H1 (cell line): ENCODE measurements around the gene KCNK3. TPM values are rescaled to one million over a fixed set of nuclear protein-coding genes. Genes with fewer than 3 reads are reported as not detected.

ENCODE experiments used
- CHD7 ChIP-seq: fragments of 300-600 bp; sonication (generic); IDR thresholded peaks from 2 replicates; pipeline ENCODE4 v1.7.1; 2012; ENCODE audit warnings: low read length, moderate library complexity, mild to moderate bottlenecking, inconsistent platforms; ENCODE audit not compliant: insufficient replicate concordance
- polyA plus RNA-seq, 7 experiments: library from polyadenylated mRNA; depleted of rRNA in 3 of 7; stranded (reverse) in 5 of 7; unstranded in 2 of 7; fragments of >200 nt in 5 of 7; fragments of 200-250 nt in 2 of 7; gene quantifications; 1 replicate in 5 of 7; 2 replicates in 1 of 7; 4 replicates in 1 of 7; pipeline versions ENCODE4 v1.2.1 to v1.2.3, GENCODE V29; 2011 to 2013; ENCODE audit warnings: missing spikeins in 2 of 7, mixed read lengths in 2 of 7
- total RNA-seq: library from RNA; stranded (reverse); fragmentation: NEBNext Ultra II Directional; extraction: Animal tissue kit (Norgen Biotek cat#: 25700); gene quantifications from 2 replicates; pipeline ENCODE4 v1.2.1, GENCODE V29; 2021

The KCNK3 gene
- total and polyA plus RNA-seq, 2 of the 8 experiments (the other 6 are each of a cell fraction or from before 2014, with no cell fraction given), result 0.29 to 0.30 TPM

- no peak for TF ChIP-seq CHD7
- TF ChIP-seq, all 59 proteins: peak for 0
Measured at GRCh38 chr2:26740346-26740745, 47.8 kb downstream of the KCNK3 start (continued).
